Measurements from ENCODE around the gene GRM5. TPM values are rescaled to one million over a fixed set of nuclear protein-coding genes. Genes with fewer than 3 reads are reported as not detected.

Gene GRM5
- total RNA-seq, 1 donor from 2014 or later = 0.17 TPM

DNA sequence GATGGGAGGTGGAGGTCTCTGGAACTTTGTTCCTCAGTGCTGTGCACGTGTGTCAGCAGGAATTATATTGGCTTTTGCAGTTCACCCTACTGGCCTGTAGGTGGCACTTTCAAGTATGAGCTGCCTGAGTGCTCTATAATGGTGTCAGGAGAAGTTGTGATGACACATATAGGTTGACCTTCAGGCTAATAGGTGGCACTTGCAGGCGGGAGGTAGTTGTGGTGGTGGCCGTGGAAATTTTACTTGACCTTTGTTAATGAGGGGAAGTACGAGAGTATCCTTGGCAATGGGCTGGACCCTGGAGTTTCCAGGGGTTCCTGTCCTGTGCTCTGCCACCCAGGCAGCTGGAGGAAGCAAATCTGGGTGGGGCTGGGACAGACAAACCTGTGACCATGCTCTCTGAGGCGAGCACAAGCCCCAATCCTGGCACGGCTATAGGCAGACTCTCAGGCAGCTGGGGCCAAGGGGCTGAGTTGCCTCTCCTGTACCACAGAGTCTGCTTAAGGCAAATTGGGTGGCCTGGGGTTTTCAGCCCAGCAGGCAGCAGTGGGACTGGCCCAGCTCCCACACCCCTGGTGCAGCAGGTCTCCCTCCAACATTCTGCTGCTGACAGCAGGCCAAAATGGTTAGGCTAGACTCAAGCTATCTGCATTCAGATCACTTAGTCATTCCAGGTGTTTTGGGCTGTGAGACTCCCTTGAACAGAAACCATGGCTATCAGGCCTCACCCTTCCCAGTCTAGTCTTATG is 580.7 kb downstream of the GRM5 start:
- TF ChIP-seq, protein P1, sequence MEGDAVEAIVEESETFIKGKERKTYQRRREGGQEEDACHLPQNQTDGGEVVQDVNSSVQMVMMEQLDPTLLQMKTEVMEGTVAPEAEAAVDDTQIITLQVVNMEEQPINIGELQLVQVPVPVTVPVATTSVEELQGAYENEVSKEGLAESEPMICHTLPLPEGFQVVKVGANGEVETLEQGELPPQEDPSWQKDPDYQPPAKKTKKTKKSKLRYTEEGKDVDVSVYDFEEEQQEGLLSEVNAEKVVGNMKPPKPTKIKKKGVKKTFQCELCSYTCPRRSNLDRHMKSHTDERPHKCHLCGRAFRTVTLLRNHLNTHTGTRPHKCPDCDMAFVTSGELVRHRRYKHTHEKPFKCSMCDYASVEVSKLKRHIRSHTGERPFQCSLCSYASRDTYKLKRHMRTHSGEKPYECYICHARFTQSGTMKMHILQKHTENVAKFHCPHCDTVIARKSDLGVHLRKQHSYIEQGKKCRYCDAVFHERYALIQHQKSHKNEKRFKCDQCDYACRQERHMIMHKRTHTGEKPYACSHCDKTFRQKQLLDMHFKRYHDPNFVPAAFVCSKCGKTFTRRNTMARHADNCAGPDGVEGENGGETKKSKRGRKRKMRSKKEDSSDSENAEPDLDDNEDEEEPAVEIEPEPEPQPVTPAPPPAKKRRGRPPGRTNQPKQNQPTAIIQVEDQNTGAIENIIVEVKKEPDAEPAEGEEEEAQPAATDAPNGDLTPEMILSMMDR (conservative IDR thresholded peaks at IDR 0.05) = peak; percentile 75
- Mint-ChIP-seq H3K4me1 (ENCODE audit: unreplicated experiment) (no peaks in the 10 kb centered on the region), H3K27ac (no peak overlapping the region), H3K9me3 (no peaks in the 10 kb centered on the region), H3K4me3 (no peak overlapping the region), H3K36me3 (no peaks in the 10 kb centered on the region), H3K27me3 (peaks cover 2% of the 10 kb centered on the region)
- no peak for DNase-seq (ENCODE audit: extremely low spot score, unreplicated experiment)

DNA sequence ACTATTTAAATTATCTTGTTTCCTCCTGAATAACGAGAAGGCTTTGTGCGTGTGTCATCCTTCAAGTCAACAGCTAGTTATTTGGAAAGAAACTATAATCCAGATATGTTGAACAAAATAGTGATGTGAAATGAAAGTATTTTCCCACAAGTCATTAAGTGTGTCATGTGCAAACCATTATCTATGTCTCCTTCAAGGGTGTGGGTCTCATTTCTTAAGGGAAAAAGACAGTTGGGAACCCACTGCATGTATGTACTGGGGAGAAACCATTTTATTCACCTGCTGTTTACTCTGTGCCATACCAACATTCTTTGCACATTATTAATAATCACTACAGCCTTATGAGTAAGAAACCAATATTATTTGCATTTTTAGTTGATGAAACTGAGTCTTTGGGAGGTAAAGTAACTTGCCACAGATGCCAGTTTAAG is 582.9 kb downstream of the GRM5 start:
- Mint-ChIP-seq H3K27ac (no peak overlapping the region), H3K4me3 (no peak overlapping the region), H3K4me1 (ENCODE audit: unreplicated experiment) (no peaks in the 10 kb centered on the region), H3K9me3 (no peaks in the 10 kb centered on the region), H3K27me3 (peaks cover 2% of the 10 kb centered on the region), H3K36me3 (no peaks in the 10 kb centered on the region)
- no peak for DNase-seq (ENCODE audit: extremely low spot score, unreplicated experiment)
- TF ChIP-seq, protein P1 (conservative IDR thresholded peaks at IDR 0.05) = no peak

DNA sequence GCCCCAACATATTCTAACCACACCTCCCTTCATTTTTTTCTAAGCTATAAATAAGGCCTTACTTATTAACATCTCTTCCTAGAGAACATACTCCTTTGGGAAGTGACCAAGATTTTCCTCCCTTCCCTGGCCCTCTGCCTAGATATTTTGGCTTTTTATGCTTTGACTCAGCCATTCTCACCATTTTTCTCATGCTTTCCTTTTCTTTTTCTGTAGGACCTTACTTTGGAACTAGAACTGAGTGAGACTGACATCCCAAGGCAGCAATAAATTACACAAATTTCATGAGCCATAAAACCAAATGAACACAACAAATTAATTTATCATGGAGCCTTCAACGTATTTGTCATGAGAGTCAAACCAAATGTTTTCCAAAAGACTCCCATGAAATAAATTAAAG is 585.6 kb downstream of the GRM5 start:
- no peak overlapping the region for H3K27ac Mint-ChIP-seq
- peaks cover 2% of the 10 kb centered on the region for H3K27me3 Mint-ChIP-seq
- no peaks in the 10 kb centered on the region for H3K36me3 Mint-ChIP-seq

DNA sequence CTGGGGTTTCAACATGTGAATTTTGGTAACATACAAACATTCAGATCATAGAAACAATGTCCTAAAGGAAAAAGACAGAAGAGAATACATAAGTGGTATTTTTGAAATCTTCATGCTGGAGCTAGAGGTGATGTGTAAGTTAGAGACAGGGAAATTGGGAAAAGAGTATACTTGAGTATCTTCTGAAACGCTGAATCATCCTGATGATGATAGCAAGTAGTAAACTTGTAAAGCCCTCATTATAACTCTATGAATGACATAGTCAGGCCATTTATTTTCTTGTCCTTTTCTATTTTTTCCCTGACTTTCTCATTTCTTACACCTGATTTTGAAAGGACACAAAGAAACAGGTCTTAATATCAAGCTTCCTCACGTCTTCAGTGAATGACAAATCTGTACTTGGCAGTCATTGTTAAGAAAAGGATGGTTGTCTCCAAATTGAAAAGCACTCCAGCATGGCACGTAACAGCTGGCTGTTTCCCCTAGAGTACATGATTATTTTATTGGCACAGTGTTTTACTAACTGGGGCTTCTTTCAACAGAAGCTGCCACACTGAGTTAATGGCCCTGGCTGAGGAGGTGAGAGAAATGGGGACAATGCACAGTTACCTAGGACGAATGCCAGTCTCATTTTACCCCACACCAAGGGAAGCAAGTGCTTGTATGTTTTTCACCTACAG is 587.5 kb downstream of the GRM5 start:
- H3K4me3 Mint-ChIP-seq = no peak overlapping the region
- no peak overlapping the region for H3K27ac Mint-ChIP-seq
- H3K9me3 Mint-ChIP-seq = no peaks in the 10 kb centered on the region
- TF ChIP-seq, protein P1 (conservative IDR thresholded peaks at IDR 0.05) = no peak
- H3K36me3 Mint-ChIP-seq = no peaks in the 10 kb centered on the region
- no peaks in the 10 kb centered on the region for H3K4me1 Mint-ChIP-seq (ENCODE audit: unreplicated experiment)
- H3K27me3 Mint-ChIP-seq = no peaks in the 10 kb centered on the region
- DNase-seq (ENCODE audit: extremely low spot score, unreplicated experiment) = no peak

More for the DNA sequence above, 585.6 kb downstream of the GRM5 start:
- Mint-ChIP-seq H3K9me3 (no peaks in the 10 kb centered on the region), H3K4me1 (ENCODE audit: unreplicated experiment) (no peaks in the 10 kb centered on the region), H3K4me3 (no peak overlapping the region)
- TF ChIP-seq, protein P1 (conservative IDR thresholded peaks at IDR 0.05) = no peak
- DNase-seq (ENCODE audit: extremely low spot score, unreplicated experiment) = no peak

DNA sequence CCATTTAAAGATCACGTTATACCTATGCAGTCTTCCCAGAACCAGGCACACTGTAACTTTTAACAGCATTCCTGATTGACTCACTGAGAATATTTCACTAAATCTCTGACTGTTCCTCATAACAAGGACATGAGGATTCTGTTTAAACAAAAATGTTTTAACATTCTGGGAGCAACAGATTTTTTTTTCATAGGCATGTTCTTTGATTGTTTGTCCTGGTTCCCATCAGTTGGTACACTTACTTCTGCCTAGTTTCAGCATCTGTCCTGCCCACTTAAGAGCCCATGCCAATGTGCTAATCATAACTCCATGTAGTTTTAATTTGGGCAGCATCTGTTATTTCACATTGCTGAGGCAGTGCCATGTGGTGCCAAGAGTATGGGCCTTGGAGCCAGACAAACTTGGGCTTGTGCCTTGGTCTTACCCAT is 589.8 kb downstream of the GRM5 start:
- H3K4me3 Mint-ChIP-seq = no peak overlapping the region
- H3K4me1 Mint-ChIP-seq (ENCODE audit: unreplicated experiment) = no peaks in the 10 kb centered on the region
- no peaks in the 10 kb centered on the region for H3K9me3 Mint-ChIP-seq
- no peaks in the 10 kb centered on the region for H3K27me3 Mint-ChIP-seq
- DNase-seq (ENCODE audit: extremely low spot score, unreplicated experiment) = no peak
- H3K27ac Mint-ChIP-seq = no peak overlapping the region
- TF ChIP-seq, protein P1 (conservative IDR thresholded peaks at IDR 0.05) = no peak
- H3K36me3 Mint-ChIP-seq = no peaks in the 10 kb centered on the region
